ENCODE data around the gene TUBA3D. TPM values are rescaled to one million over a fixed set of nuclear protein-coding genes. Genes with fewer than 3 reads are reported as not detected.

Gene TUBA3D
- total and polyA plus RNA-seq, 2 of the 13 experiments (the other 11 are each of a cell fraction or from before 2014, with no cell fraction given): not detected

GRCh38 chr2:131492418-131493198 lies 16.7 kb downstream of the TUBA3D start (continued):
- TF ChIP-seq CBX2 (IDR thresholded peaks at IDR 0.05; ENCODE audit: low read depth, low read length) (no peak), CBX2 (CRISPR knock-in tag; IDR thresholded peaks at IDR 0.05; ENCODE audit: low read depth) (peak; percentile 39; the same call in 1 of the 2 replicates), CBFB (CRISPR knock-in tag; IDR thresholded peaks at IDR 0.05) (0 out of 2 replicates have a peak, but pooled peaks have one; percentile 15), SRSF1 (optimal IDR thresholded peaks at IDR 0.05; ENCODE audit: low read depth, low read length) (peak; percentile 99), ZNF7 (CRISPR knock-in tag; IDR thresholded peaks at IDR 0.05) (no peak), ZNF724P (CRISPR knock-in tag; IDR thresholded peaks at IDR 0.05; ENCODE audit: borderline replicate concordance) (peak; percentile 56; the same call in 1 of the 2 replicates), XRCC5 (optimal IDR thresholded peaks at IDR 0.05; ENCODE audit: low read length) (peak; percentile 72), BRF2 (CRISPR knock-in tag; IDR thresholded peaks at IDR 0.05) (no peak; the same call in 1 of the 2 replicates), HINFP (CRISPR knock-in tag; IDR thresholded peaks at IDR 0.05; ENCODE audit: low read depth) (no peak), NR2C2 (CRISPR knock-in tag; IDR thresholded peaks at IDR 0.05; ENCODE audit: borderline replicate concordance) (peak; percentile 67), GATAD1 (CRISPR knock-in tag; IDR thresholded peaks at IDR 0.05) (peak; percentile 98), ZNF768 (CRISPR knock-in tag; IDR thresholded peaks at IDR 0.05) (peak; percentile 40; the same call in 1 of the 2 replicates), PRPF4 (IDR thresholded peaks at IDR 0.05; ENCODE audit: low read depth, low read length, poor library complexity, severe bottlenecking) (no peak), NR0B2 (CRISPR knock-in tag; IDR thresholded peaks at IDR 0.05) (peak; percentile 76), NFYC (CRISPR knock-in tag; IDR thresholded peaks at IDR 0.05) (0 out of 2 replicates have a peak, but pooled peaks have one; percentile 21), FOXA1 (IDR thresholded peaks at IDR 0.05) (no peak), FOXA1 (CRISPR knock-in tag; IDR thresholded peaks at IDR 0.05) (peak; percentile 56), MEIS2 (CRISPR knock-in tag; IDR thresholded peaks at IDR 0.05) (peak; percentile 42; the same call in 1 of the 2 replicates), ZNF576 (CRISPR knock-in tag; IDR thresholded peaks at IDR 0.05) (peak; percentile 84; the same call in 1 of the 2 replicates), PATZ1 (CRISPR knock-in tag; IDR thresholded peaks at IDR 0.05) (peak; percentile 99), AKAP8 (CRISPR knock-in tag; IDR thresholded peaks at IDR 0.05) (0 out of 2 replicates have a peak, but pooled peaks have one; percentile 5), FOXA3 (CRISPR knock-in tag; IDR thresholded peaks at IDR 0.05) (no peak), ZNF580 (CRISPR knock-in tag; IDR thresholded peaks at IDR 0.05; ENCODE audit: borderline replicate concordance, low read depth) (peak; percentile 67; the same call in 1 of the 2 replicates), ZNF263 (CRISPR knock-in tag; IDR thresholded peaks at IDR 0.05) (peak; percentile 39; the same call in 1 of the 2 replicates), PCBP1 (IDR thresholded peaks at IDR 0.05; ENCODE audit: borderline replicate concordance, low read depth, low read length) (peak; percentile 83; the same call in 1 of the 2 replicates)

Data from HepG2 (cell line).